Keratinocyte (primary cell): Measurements from ENCODE around the gene ARFGEF3. TPM values are rescaled to one million over a fixed set of nuclear protein-coding genes. Genes with fewer than 3 reads are reported as not detected.

Source experiments
- DNase-seq: peaks from one replicate; pipeline ENCODE4 v3.0.0-alpha.2; 2011; ENCODE audit warnings: low read depth, missing footprints, low spot score
- FAIRE-seq: peaks from 2 replicates; lab custom pipeline; 2011; peaks lifted over from hg19 to GRCh38; lab: Jason Lieb, UNC
- H2AFZ ChIP-seq: 2 replicates; pipeline ENCODE4 v1.6.0; 2012; ENCODE audit warnings: low read length, control low read depth, inconsistent platforms; ENCODE audit not compliant: control insufficient read depth
- H3K27ac ChIP-seq: 2 replicates; pipeline ENCODE4 v1.5.1; 2011; ENCODE audit warnings: low read length; ENCODE audit not compliant: control insufficient read depth, insufficient read depth
- H3K27me3 ChIP-seq: 3 replicates; pipeline ENCODE4 v1.6.0; 2011; ENCODE audit warnings: low read length; ENCODE audit not compliant: control insufficient read depth, insufficient read depth; ENCODE audit errors: extremely low read depth
- H3K36me3 ChIP-seq, 2 experiments: 2 replicates in 1 of 2; 3 replicates in 1 of 2; pipeline ENCODE4 v1.5.1; 2011; ENCODE audit warnings: low read length in 2 of 2, mild to moderate bottlenecking in 1 of 2; ENCODE audit not compliant: control insufficient read depth in 2 of 2, insufficient read depth in 2 of 2; ENCODE audit errors: extremely low read depth in 1 of 2
- H3K4me1 ChIP-seq: 3 replicates; pipeline ENCODE4 v1.5.1; 2011; ENCODE audit warnings: low read length; ENCODE audit not compliant: control insufficient read depth, insufficient read depth; ENCODE audit errors: extremely low read depth
- H3K4me2 ChIP-seq: 3 replicates; pipeline ENCODE4 v1.6.0; 2011; ENCODE audit warnings: low read depth, low read length; ENCODE audit not compliant: control insufficient read depth, insufficient read depth; ENCODE audit errors: extremely low read depth
- H3K4me3 ChIP-seq, 3 experiments: fragments of 200-600 bp in 1 of 3; sonication (generic) in 1 of 3; 2 replicates in 2 of 3; 3 replicates in 1 of 3; pipeline ENCODE4 v1.5.1; 2011 to 2016; ENCODE audit warnings: low read length in 3 of 3, mild to moderate bottlenecking in 3 of 3, control low read depth in 2 of 3, inconsistent platforms in 1 of 3, low read depth in 1 of 3, mixed read lengths in 1 of 3, mixed run types in 1 of 3, moderate library complexity in 1 of 3; ENCODE audit not compliant: control insufficient read depth in 2 of 3, insufficient read depth in 2 of 3; ENCODE audit errors: extremely low read depth in 1 of 3
- H3K79me2 ChIP-seq: 2 replicates; pipeline ENCODE4 v1.6.0; 2012; ENCODE audit warnings: low read length; ENCODE audit not compliant: control insufficient read depth, insufficient read depth
- H3K9ac ChIP-seq: 3 replicates; pipeline ENCODE4 v1.6.0; 2011; ENCODE audit warnings: low read length; ENCODE audit not compliant: control insufficient read depth, insufficient read depth; ENCODE audit errors: extremely low read depth
- H3K9me1 ChIP-seq: 3 replicates; pipeline ENCODE4 v1.6.0; 2011; ENCODE audit warnings: low read length; ENCODE audit not compliant: control insufficient read depth, insufficient read depth; ENCODE audit errors: extremely low read depth
- H3K9me3 ChIP-seq: 2 replicates; pipeline ENCODE4 v1.5.1; 2012; ENCODE audit warnings: low read depth, low read length; ENCODE audit not compliant: control insufficient read depth
- H4K20me1 ChIP-seq: 3 replicates; pipeline ENCODE4 v1.6.0; 2011; ENCODE audit warnings: low read length; ENCODE audit not compliant: control insufficient read depth, insufficient read depth; ENCODE audit errors: extremely low read depth
- CTCF ChIP-seq, 3 experiments: IDR thresholded peaks in 1 of 3; conservative IDR thresholded peaks in 1 of 3; optimal IDR thresholded peaks in 1 of 3; 2 replicates in 2 of 3; 3 replicates in 1 of 3; pipeline versions ENCODE3 to v1.5.1; 2011; ENCODE audit warnings: low read length in 3 of 3, mild to moderate bottlenecking in 3 of 3, moderate library complexity in 2 of 3, control low read depth in 1 of 3, inconsistent platforms in 1 of 3; ENCODE audit not compliant: insufficient read depth in 2 of 3; ENCODE audit errors: extremely low read depth in 1 of 3
- EZH2 ChIP-seq: IDR thresholded peaks from one replicate; pipeline ENCODE4 v1.6.1; 2012; ENCODE audit warnings: inconsistent platforms, mild to moderate bottlenecking, low read length, moderate library complexity
- dilution Hi-C: fragments of 300-500 bp; cut with MboI; formaldehyde crosslinking; loops from one replicate; pipeline ENCODE4 v1.7.0; 2020; ENCODE audit warnings: low sequenced_read_pairs; ENCODE audit not compliant: extremely low pct_ligation_motif_present
- polyA minus RNA-seq, 3 experiments: library from RNA; depleted of rRNA, polyadenylated mRNA; stranded (reverse); fragments of >200 nt; gene quantifications; 1 replicate in 1 of 3; 2 replicates in 1 of 3; 3 replicates in 1 of 3; pipeline ENCODE4 v1.2.3, GENCODE V29; 2011
- polyA plus RNA-seq, 5 experiments: library from polyadenylated mRNA; depleted of rRNA in 3 of 5; stranded (reverse) in 3 of 5; stranded (forward) in 1 of 5; unstranded in 1 of 5; fragments of >200 nt; gene quantifications; 1 replicate in 1 of 5; 2 replicates in 3 of 5; 3 replicates in 1 of 5; pipeline versions ENCODE4 v1.2.1 to v1.2.3, GENCODE V29; 2011 to 2012; ENCODE audit warnings: missing spikeins in 2 of 5, low read depth in 1 of 5, low replicate concordance in 1 of 5

ARFGEF3 gene, protein sequence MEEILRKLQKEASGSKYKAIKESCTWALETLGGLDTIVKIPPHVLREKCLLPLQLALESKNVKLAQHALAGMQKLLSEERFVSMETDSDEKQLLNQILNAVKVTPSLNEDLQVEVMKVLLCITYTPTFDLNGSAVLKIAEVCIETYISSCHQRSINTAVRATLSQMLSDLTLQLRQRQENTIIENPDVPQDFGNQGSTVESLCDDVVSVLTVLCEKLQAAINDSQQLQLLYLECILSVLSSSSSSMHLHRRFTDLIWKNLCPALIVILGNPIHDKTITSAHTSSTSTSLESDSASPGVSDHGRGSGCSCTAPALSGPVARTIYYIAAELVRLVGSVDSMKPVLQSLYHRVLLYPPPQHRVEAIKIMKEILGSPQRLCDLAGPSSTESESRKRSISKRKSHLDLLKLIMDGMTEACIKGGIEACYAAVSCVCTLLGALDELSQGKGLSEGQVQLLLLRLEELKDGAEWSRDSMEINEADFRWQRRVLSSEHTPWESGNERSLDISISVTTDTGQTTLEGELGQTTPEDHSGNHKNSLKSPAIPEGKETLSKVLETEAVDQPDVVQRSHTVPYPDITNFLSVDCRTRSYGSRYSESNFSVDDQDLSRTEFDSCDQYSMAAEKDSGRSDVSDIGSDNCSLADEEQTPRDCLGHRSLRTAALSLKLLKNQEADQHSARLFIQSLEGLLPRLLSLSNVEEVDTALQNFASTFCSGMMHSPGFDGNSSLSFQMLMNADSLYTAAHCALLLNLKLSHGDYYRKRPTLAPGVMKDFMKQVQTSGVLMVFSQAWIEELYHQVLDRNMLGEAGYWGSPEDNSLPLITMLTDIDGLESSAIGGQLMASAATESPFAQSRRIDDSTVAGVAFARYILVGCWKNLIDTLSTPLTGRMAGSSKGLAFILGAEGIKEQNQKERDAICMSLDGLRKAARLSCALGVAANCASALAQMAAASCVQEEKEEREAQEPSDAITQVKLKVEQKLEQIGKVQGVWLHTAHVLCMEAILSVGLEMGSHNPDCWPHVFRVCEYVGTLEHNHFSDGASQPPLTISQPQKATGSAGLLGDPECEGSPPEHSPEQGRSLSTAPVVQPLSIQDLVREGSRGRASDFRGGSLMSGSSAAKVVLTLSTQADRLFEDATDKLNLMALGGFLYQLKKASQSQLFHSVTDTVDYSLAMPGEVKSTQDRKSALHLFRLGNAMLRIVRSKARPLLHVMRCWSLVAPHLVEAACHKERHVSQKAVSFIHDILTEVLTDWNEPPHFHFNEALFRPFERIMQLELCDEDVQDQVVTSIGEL (N-terminal part only)
- polyA plus RNA-seq (0.09 to 0.14 TPM (median 0.13 TPM) in 3 replicates), polyA minus RNA-seq (0.23 to 0.45 TPM (median 0.36 TPM) in 3 replicates)
- 0.17 TPM for polyA plus RNA-seq (2011; ENCODE audit: low read depth)
- 0.09 and 0.17 TPM in 2 replicates for polyA plus RNA-seq (2011; cell fraction: cytosol; rRNA removed)
- polyA plus RNA-seq (2011; cell fraction: nucleus; rRNA removed): 0.32 and 0.36 TPM in 2 replicates
- polyA plus RNA-seq (2012; ENCODE audit: low replicate concordance): 0.08 and 0.30 TPM in 2 replicates
- 0.19 TPM for polyA minus RNA-seq (2011; cell fraction: cytosol; rRNA and poly(A)+ RNA removed)
- 0.53 and 0.62 TPM in 2 replicates for polyA minus RNA-seq (2011; cell fraction: nucleus; rRNA and poly(A)+ RNA removed)

DNA sequence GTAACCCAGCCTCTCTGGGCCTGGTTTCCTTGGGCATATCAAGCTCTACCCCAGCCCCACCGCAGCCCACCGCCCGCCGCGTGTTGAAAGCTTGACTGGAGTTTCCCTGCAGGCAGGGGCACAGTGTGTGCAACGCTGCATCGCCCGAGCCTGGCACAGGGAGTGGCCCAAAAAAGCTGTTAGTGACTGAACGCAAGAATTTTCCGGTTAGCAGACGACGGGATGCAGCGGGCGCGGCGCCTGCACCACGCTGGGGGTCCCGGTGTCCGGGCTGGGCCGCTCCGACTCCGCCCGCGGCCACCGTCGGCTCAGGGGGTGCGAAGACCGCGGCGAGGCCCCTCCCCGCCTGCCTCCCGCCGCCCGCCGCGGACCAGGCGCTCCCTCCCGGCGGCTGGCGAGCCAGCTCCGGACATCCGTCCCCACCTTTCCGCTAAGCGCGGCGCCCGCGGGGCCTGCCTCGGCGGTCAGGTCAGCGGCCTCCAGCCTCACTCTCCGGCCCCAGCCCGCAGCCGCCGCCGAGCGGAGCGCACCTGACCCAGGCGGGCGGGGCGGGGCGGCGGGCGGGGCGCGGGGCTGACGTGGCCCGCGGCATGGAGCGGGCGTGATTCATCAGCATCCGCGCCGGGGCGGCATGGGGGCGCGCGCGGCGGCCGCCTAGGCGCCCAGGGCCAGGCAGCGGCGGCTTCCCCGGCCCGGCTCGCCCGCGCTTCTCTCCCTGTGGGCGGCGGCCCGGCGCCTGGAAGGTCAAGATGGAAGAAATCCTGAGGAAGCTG lies at the start of gene ARFGEF3:
TSS of gene ARFGEF3 (plus strand) at position 602 of the 773 bp plus-strand sequence. CDS start at position 750, 148 bp downstream.
- Histone ChIP-seq H3K4me1 (peaks cover 10% of the 10 kb centered on the region), H3K9me1 (no peaks in the 10 kb centered on the region), H3K36me3 (no peaks in the 10 kb centered on the region), H3K9ac (peak within 1 kb of the TSS; percentile 35), H4K20me1 (no peaks in the 10 kb centered on the region), H3K4me2 (peak within 1 kb of the TSS; percentile 91), H3K27ac (no peak within 1 kb of the TSS), H3K79me2 (no peaks in the 10 kb centered on the region), H3K4me3 (peak within 1 kb of the TSS; percentile 41 to 77 (median 66)), H2AFZ (peak within 1 kb of the TSS; percentile 75), H3K9me3 (no peaks in the 10 kb centered on the region), H3K27me3 (peaks cover 45% of the 10 kb centered on the region)
- dilution Hi-C loops: no loop called here
- no peak for TF ChIP-seq EZH2
- no peak for TF ChIP-seq CTCF (optimal IDR thresholded peaks at IDR 0.05 in 1 of 3, IDR thresholded peaks at IDR 0.05 in 1 of 3, conservative IDR thresholded peaks at IDR 0.05 in 1 of 3; ENCODE audit: extremely low read depth in 1 of 3, insufficient read depth in 2 of 3, low read length in 3 of 3)
- FAIRE-seq (no peak), DNase-seq (no peak)
